GM19193 (cell line): ENCODE data around the gene SARM1.

ENCODE experiments used
- POLR2A ChIP-seq: IDR thresholded peaks from 4 replicates; pipeline ENCODE4 v1.6.1; 2011; ENCODE audit not compliant: insufficient read depth, insufficient read length; ENCODE audit errors: extremely low read depth

The SARM1 gene

GRCh38 chr17:28415886-28416285 is 44.4 kb downstream of the SARM1 start:
- TF ChIP-seq POLR2A = no peak

GRCh38 chr17:28416703-28417311 is 45.3 kb downstream of the SARM1 start:
- no peak for TF ChIP-seq POLR2A

GRCh38 chr17:28421787-28422305 is 50.4 kb downstream of the SARM1 start:
- TF ChIP-seq POLR2A = no peak

GRCh38 chr17:28425206-28425605 is 53.7 kb downstream of the SARM1 start:
- TF ChIP-seq POLR2A = no peak

GRCh38 chr17:28426081-28426519 is 54.6 kb downstream of the SARM1 start:
- TF ChIP-seq POLR2A = no peak

- no peak for TF ChIP-seq POLR2A
Observed at GRCh38 chr17:28427371-28427770, 55.9 kb downstream of the SARM1 start.

- TF ChIP-seq POLR2A = no peak
Observed at GRCh38 chr17:28433721-28434120, 62.2 kb downstream of the SARM1 start.

GRCh38 chr17:28443901-28444638 is 72.6 kb downstream of the SARM1 start:
- TF ChIP-seq POLR2A = no peak

- TF ChIP-seq POLR2A = no peak
Observed at GRCh38 chr17:28446716-28447395, 75.4 kb downstream of the SARM1 start.

GRCh38 chr17:28447396-28447760 is 75.9 kb downstream of the SARM1 start:
- no peak for TF ChIP-seq POLR2A

GRCh38 chr17:28449859-28450258 is 78.4 kb downstream of the SARM1 start:
- TF ChIP-seq POLR2A = no peak
